ENCODE data around the gene ISOC1. TPM values are rescaled to one million over a fixed set of nuclear protein-coding genes. Genes with fewer than 3 reads are reported as not detected.
A peak's percentile ranks its signal among the peaks of the same experiment; 100 is the strongest.

ISOC1 gene
- total RNA-seq, 2 donors from 2014 or later: 45.9 to 168 TPM

DNA sequence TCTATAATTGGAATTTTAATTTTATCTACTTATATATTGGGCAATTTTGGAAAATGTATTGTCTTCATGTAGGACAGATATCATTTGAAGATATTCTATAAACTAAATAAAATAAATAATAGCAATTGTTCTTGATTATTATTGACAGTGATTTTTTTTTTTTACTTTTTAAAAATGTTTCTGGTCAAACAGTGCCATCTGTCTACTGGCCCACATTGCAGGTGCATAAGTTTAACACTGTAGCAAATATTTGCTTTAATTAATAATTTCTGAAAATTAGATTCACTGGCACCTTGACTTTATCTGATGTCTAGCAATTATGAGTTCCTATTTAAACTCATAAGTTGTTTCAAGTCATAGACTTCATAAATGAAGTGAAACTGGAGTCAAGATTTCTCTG lies 41.1 kb upstream of the ISOC1 start:
- peak in 1 of 2 donors; percentile 45 for TF ChIP-seq CTCF (IDR thresholded peaks at IDR 0.05)

DNA sequence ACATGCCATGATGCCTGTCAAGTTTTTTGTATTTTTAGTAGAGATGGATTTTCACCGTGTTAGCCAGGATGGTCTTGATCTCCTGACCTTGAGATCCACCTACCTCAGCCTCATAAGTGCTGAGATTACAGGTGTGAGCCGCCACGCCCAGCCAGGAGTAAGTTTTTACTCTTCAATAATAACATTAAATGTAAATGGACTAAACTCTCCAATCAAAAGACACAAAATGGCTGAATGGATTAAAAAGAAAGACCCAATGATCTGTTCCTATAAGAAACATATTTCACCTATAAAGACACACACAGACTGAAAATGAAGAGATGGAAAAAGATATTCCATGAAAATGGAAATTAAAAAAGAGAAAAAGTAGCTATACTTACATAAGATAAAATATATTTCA lies 37.2 kb upstream of the ISOC1 start:
- DNase-seq (ENCODE audit: low spot score): no peak

More for the DNA sequence above, 41.1 kb upstream of the ISOC1 start:
- no peak for DNase-seq (ENCODE audit: low spot score)
- Histone ChIP-seq H3K27ac (no peak overlapping the region), H3K36me3 (no peaks in the 10 kb centered on the region), H3K9me3 (peaks cover 0 to 6% of the 10 kb centered on the region in 2 donors), H3K4me3 (no peak overlapping the region), H3K27me3 (no peaks in the 10 kb centered on the region), H3K4me1 (no peaks in the 10 kb centered on the region)

GRCh38 chr5:129061849-129062248 lies 32.7 kb upstream of the ISOC1 start:
- DNase-seq (ENCODE audit: low spot score): no peak
- Histone ChIP-seq H3K27ac (no peak overlapping the region), H3K4me1 (peaks cover 0 to 12% of the 10 kb centered on the region in 2 donors), H3K9me3 (peaks cover 0 to 6% of the 10 kb centered on the region in 2 donors), H3K27me3 (no peaks in the 10 kb centered on the region), H3K4me3 (no peak overlapping the region), H3K36me3 (no peaks in the 10 kb centered on the region)
- no peak for TF ChIP-seq CTCF (IDR thresholded peaks at IDR 0.05)

More for the DNA sequence above, 37.2 kb upstream of the ISOC1 start:
- H3K4me3 ChIP-seq: no peak overlapping the region
- no peak overlapping the region for H3K27ac ChIP-seq
- H3K27me3 ChIP-seq: no peaks in the 10 kb centered on the region
- H3K4me1 ChIP-seq: no peaks in the 10 kb centered on the region
- H3K9me3 ChIP-seq: peaks cover 0 to 6% of the 10 kb centered on the region in 2 donors
- no peaks in the 10 kb centered on the region for H3K36me3 ChIP-seq
- no peak for TF ChIP-seq CTCF (IDR thresholded peaks at IDR 0.05)

DNA sequence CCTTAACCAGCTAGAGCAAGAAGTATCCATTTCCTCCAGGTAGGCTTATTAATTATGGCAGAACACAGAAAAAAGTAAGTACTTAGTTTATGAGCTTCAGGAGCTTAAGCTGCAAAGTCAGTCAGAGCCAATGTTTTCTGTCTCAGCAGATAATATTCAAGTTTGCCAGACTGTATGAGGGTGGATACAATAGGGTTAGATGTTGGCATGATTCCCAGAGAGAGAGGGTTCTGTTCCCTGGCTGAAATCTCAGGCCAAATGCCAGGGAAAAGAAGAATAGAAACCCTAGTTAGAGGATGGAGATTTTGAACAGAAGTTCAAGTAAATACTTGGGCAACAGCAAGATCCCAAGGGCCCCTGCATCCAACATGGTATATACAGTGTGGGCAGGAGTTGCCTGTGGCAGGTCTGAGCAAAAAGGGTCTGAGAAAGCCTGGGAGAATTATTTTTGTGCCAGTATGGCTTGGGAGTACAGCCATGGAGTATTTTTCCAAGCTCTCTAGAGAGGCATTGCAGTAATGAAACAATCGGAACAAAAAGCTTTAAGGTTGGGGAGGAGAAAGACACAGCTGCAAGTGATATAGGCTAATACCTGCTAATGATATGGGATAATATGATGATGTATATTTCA lies 31.0 kb upstream of the ISOC1 start:
- no peak for DNase-seq (ENCODE audit: low spot score)
- Histone ChIP-seq H3K4me1 (peaks cover 0 to 12% of the 10 kb centered on the region in 2 donors), H3K27me3 (no peaks in the 10 kb centered on the region), H3K9me3 (no peaks in the 10 kb centered on the region), H3K4me3 (no peak overlapping the region), H3K36me3 (no peaks in the 10 kb centered on the region), H3K27ac (no peak overlapping the region)
- TF ChIP-seq CTCF (IDR thresholded peaks at IDR 0.05): no peak

GRCh38 chr5:129065721-129066120 lies 28.8 kb upstream of the ISOC1 start:
- H3K27me3 ChIP-seq: no peaks in the 10 kb centered on the region
- H3K4me3 ChIP-seq: no peak overlapping the region
- no peak overlapping the region for H3K27ac ChIP-seq
- TF ChIP-seq CTCF (IDR thresholded peaks at IDR 0.05): no peak
- DNase-seq (ENCODE audit: low spot score): no peak
- H3K9me3 ChIP-seq: no peaks in the 10 kb centered on the region
- no peaks in the 10 kb centered on the region for H3K36me3 ChIP-seq
- peaks cover 0 to 12% of the 10 kb centered on the region in 2 donors for H3K4me1 ChIP-seq

- H3K27me3 ChIP-seq: no peaks in the 10 kb centered on the region
- no peaks in the 10 kb centered on the region for H3K36me3 ChIP-seq
- no peak for TF ChIP-seq CTCF (IDR thresholded peaks at IDR 0.05)
- no peak for DNase-seq (ENCODE audit: low spot score)
- no peaks in the 10 kb centered on the region for H3K9me3 ChIP-seq
- H3K4me3 ChIP-seq: no peak overlapping the region
- peaks cover 0 to 12% of the 10 kb centered on the region in 2 donors for H3K4me1 ChIP-seq
- H3K27ac ChIP-seq: no peak overlapping the region
These were observed 26.8 kb upstream of the ISOC1 start for GRCh38 chr5:129067745-129068144.
